SK-N-SH (cell line): ENCODE data around the gene DMKN.

ENCODE experiments used
- CHD2 ChIP-seq: fragments of 150-350 bp; IDR thresholded peaks from 2 replicates; pipeline ENCODE4 v1.6.1; 2018; ENCODE audit warnings: low read length; ENCODE audit not compliant: partially characterized antibody
- EP300 ChIP-seq, 2 experiments: IDR thresholded peaks; 2 replicates each; pipeline versions ENCODE4 v1.4.0 to v1.6.1; 2012; ENCODE audit warnings: borderline replicate concordance in 1 of 2, low read depth in 1 of 2, low read length in 1 of 2
- EZH2phosphoT487 ChIP-seq: fragments of 200-600 bp; sonication (generic); IDR thresholded peaks from 2 replicates; pipeline ENCODE4 v1.6.1; 2017; ENCODE audit warnings: low read depth, mixed run types, mild to moderate bottlenecking, antibody characterized with exemption, moderate library complexity, borderline replicate concordance
- GABPA ChIP-seq: IDR thresholded peaks from 2 replicates; pipeline ENCODE4 v1.4.0; 2012; ENCODE audit warnings: low read depth, mild to moderate bottlenecking
- MAX ChIP-seq: IDR thresholded peaks from 2 replicates; pipeline ENCODE4 v1.4.0; 2012; ENCODE audit warnings: low read depth
- PBX3 ChIP-seq: IDR thresholded peaks from 2 replicates; pipeline ENCODE4; 2012
- RAD21 ChIP-seq: IDR thresholded peaks from 2 replicates; pipeline ENCODE4 v1.6.1; 2012; ENCODE audit warnings: mild to moderate bottlenecking, low read length
- TAF1 ChIP-seq: IDR thresholded peaks from 2 replicates; pipeline ENCODE4 v1.6.1; 2012; ENCODE audit warnings: low read depth, mild to moderate bottlenecking, low read length, moderate library complexity, borderline replicate concordance
- TF ChIP-seq, protein P1 (sequence below): fragments of 200-600 bp; sonication (generic); IDR thresholded peaks from 2 replicates; pipeline ENCODE4 v1.6.1; 2017; ENCODE audit warnings: antibody characterized with exemption, mild to moderate bottlenecking, moderate library complexity
- TF ChIP-seq, protein P2 (sequence below): IDR thresholded peaks from 2 replicates; pipeline ENCODE4 v1.6.1; 2012; ENCODE audit warnings: mild to moderate bottlenecking, low read depth, low read length, moderate library complexity

DNA sequence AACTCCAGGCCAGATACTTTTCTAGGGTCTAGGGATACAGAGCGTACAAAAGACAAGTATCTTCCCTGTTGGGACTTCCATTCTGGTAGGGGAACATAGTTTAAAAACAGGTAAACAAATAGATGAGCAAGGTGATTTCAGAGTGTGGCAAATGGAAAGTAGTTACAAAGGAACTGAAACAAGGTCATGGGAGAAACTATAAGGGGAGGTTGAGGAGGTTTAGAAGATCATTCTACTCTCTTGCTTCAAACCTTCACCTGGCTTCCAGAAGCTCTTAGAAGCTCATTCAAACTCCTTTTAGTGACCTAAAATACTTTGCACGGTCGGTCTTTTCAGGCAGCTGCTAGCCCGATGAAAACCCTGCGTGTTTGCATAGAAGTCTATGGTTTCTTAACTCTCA, 56.3 kb downstream of the DMKN start:
- TF ChIP-seq, protein P1, sequence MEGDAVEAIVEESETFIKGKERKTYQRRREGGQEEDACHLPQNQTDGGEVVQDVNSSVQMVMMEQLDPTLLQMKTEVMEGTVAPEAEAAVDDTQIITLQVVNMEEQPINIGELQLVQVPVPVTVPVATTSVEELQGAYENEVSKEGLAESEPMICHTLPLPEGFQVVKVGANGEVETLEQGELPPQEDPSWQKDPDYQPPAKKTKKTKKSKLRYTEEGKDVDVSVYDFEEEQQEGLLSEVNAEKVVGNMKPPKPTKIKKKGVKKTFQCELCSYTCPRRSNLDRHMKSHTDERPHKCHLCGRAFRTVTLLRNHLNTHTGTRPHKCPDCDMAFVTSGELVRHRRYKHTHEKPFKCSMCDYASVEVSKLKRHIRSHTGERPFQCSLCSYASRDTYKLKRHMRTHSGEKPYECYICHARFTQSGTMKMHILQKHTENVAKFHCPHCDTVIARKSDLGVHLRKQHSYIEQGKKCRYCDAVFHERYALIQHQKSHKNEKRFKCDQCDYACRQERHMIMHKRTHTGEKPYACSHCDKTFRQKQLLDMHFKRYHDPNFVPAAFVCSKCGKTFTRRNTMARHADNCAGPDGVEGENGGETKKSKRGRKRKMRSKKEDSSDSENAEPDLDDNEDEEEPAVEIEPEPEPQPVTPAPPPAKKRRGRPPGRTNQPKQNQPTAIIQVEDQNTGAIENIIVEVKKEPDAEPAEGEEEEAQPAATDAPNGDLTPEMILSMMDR = no peak
- no peak for TF ChIP-seq RAD21
- TF ChIP-seq EP300 (IDR thresholded peaks at IDR 0.05; ENCODE audit: borderline replicate concordance in 1 of 2, low read depth in 1 of 2, low read length in 1 of 2) = no peak
- no peak for TF ChIP-seq GABPA
- TF ChIP-seq PBX3 = no peak
- TF ChIP-seq TAF1 = no peak
- TF ChIP-seq, protein P2, sequence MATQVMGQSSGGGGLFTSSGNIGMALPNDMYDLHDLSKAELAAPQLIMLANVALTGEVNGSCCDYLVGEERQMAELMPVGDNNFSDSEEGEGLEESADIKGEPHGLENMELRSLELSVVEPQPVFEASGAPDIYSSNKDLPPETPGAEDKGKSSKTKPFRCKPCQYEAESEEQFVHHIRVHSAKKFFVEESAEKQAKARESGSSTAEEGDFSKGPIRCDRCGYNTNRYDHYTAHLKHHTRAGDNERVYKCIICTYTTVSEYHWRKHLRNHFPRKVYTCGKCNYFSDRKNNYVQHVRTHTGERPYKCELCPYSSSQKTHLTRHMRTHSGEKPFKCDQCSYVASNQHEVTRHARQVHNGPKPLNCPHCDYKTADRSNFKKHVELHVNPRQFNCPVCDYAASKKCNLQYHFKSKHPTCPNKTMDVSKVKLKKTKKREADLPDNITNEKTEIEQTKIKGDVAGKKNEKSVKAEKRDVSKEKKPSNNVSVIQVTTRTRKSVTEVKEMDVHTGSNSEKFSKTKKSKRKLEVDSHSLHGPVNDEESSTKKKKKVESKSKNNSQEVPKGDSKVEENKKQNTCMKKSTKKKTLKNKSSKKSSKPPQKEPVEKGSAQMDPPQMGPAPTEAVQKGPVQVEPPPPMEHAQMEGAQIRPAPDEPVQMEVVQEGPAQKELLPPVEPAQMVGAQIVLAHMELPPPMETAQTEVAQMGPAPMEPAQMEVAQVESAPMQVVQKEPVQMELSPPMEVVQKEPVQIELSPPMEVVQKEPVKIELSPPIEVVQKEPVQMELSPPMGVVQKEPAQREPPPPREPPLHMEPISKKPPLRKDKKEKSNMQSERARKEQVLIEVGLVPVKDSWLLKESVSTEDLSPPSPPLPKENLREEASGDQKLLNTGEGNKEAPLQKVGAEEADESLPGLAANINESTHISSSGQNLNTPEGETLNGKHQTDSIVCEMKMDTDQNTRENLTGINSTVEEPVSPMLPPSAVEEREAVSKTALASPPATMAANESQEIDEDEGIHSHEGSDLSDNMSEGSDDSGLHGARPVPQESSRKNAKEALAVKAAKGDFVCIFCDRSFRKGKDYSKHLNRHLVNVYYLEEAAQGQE = no peak
- TF ChIP-seq EZH2phosphoT487 = no peak
- TF ChIP-seq MAX = no peak
- no peak for TF ChIP-seq CHD2
